Stimulated activated CD8-positive, alpha-beta memory T cell treated with anti-CD3 and anti-CD28 coated beads, Interleukin-4, amount 100 ng/mL, for 48 hours (primary cell): ENCODE data around the gene FAM135A.
"Not testable (repeated sequence)": the region's sequence is repeated elsewhere in the genome, so short reads cannot be mapped to it uniquely, and the experiment has no call there.

Source experiments
- DNase-seq: peaks from one replicate; pipeline ENCODE4 v3.0.0-alpha.2; 2020

FAM135A gene

GRCh38 chr6:70470016-70470415, 56.7 kb downstream of the FAM135A start:
- DNase-seq = no peak

GRCh38 chr6:70470510-70470909, 57.2 kb downstream of the FAM135A start:
- DNase-seq = not testable (repeated sequence)

- DNase-seq = no peak
These were observed 61.4 kb downstream of the FAM135A start for GRCh38 chr6:70474751-70475150.

- no peak for DNase-seq
These were observed 65.9 kb downstream of the FAM135A start for GRCh38 chr6:70479236-70479635.

GRCh38 chr6:70486638-70487037, 73.3 kb downstream of the FAM135A start:
- DNase-seq = not testable (repeated sequence)

GRCh38 chr6:70489364-70489763, 76.1 kb downstream of the FAM135A start:
- no peak for DNase-seq

GRCh38 chr6:70494833-70495232, 81.5 kb downstream of the FAM135A start:
- no peak for DNase-seq

GRCh38 chr6:70495790-70496189, 82.5 kb downstream of the FAM135A start:
- DNase-seq = not testable (repeated sequence)

GRCh38 chr6:70502484-70502883, 89.2 kb downstream of the FAM135A start:
- DNase-seq = no peak

GRCh38 chr6:70503813-70504465, 90.6 kb downstream of the FAM135A start:
- DNase-seq = no peak

- DNase-seq = no peak
These were observed 93.0 kb downstream of the FAM135A start for GRCh38 chr6:70506321-70506720.

- DNase-seq = no peak
These were observed 93.9 kb downstream of the FAM135A start for GRCh38 chr6:70507161-70507560.

GRCh38 chr6:70508953-70509352, 95.6 kb downstream of the FAM135A start:
- DNase-seq = no peak

- DNase-seq = no peak
These were observed 97.3 kb downstream of the FAM135A start for GRCh38 chr6:70510600-70510999.

GRCh38 chr6:70518723-70519122, 105.4 kb downstream of the FAM135A start:
- DNase-seq = no peak

- DNase-seq = no peak
These were observed 107.3 kb downstream of the FAM135A start for GRCh38 chr6:70520575-70520974.

GRCh38 chr6:70524721-70525286, 111.5 kb downstream of the FAM135A start:
- no peak for DNase-seq

GRCh38 chr6:70527071-70527737, 113.9 kb downstream of the FAM135A start:
- no peak for DNase-seq

GRCh38 chr6:70530023-70530422, 116.7 kb downstream of the FAM135A start:
- DNase-seq = no peak

- no peak for DNase-seq
These were observed 117.8 kb downstream of the FAM135A start for GRCh38 chr6:70531133-70531532.

GRCh38 chr6:70537266-70537665, 124.0 kb downstream of the FAM135A start:
- no peak for DNase-seq

- no peak for DNase-seq
These were observed 125.1 kb downstream of the FAM135A start for GRCh38 chr6:70538376-70538775.

- DNase-seq = no peak
These were observed 134.0 kb downstream of the FAM135A start for GRCh38 chr6:70547313-70547712.

GRCh38 chr6:70547905-70548304, 134.6 kb downstream of the FAM135A start:
- no peak for DNase-seq
